GM15510 (cell line): ENCODE results near the gene UROD.
A peak's percentile ranks its signal among the peaks of the same experiment; 100 is the strongest.

Experiments used
- POLR2A ChIP-seq: IDR thresholded peaks from 3 replicates; pipeline ENCODE4 v1.6.1; 2011; ENCODE audit warnings: borderline replicate concordance; ENCODE audit not compliant: insufficient read length; ENCODE audit errors: extremely low read depth

UROD gene

GRCh38 chr1:45003741-45004140 lies 8.3 kb upstream of the UROD start:
- no peak for TF ChIP-seq POLR2A

DNA sequence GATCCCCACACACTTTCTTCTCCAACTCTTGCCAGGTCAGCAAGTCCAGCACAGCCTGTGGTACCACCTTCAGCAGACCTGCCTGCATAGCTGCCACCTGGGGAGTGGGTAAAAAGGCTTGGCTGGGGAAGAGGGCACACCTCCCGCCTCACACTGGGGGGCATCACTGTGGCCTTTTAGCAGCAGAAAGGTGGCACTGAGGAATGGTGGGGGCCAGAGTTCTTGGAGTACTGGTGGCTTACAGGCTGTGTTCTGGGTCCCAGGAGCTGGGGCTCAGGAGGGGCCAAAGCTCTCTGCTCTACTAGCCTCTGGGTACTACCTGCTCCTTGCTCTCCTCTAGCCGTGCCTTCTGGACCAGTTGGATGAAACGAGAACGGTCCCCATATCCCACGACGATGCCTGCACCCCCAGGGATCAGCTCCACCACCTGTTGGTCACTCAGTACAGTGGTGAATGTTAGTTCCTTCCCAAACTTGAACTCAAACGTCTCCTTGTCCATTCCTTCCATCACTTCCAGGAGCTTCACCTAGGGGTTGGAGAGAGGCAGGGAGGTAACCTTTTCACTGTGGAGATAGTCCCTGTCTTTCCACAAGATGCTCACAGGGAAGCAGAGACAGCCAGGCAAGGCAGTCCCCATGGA lies 7.7 kb upstream of the UROD start:
- no peak for TF ChIP-seq POLR2A

- TF ChIP-seq POLR2A: no peak
Measured at GRCh38 chr1:45005761-45006160, 6.3 kb upstream of the UROD start.

GRCh38 chr1:45007311-45007710 lies 4.7 kb upstream of the UROD start:
- no peak for TF ChIP-seq POLR2A

DNA sequence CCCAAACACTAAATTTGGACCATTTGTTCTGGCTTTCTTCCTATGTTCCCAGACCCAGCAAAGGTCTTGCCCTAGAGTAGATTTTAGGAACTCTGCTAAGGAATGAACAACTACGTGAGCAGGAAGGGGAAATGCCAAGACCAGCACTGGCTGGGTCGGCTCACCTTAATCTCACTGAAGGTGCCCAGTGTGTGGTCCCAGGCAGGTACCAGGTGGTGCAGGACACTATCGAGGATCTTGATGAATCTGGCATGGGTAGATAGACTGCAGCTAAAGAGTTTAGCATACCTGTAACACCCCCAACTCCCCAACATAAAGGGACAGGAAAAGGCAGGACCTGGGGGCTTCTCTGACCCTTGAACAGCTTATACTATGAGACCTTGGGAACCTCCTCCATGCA lies 4.0 kb upstream of the UROD start:
- TF ChIP-seq POLR2A: no peak

GRCh38 chr1:45008516-45008915 lies 3.5 kb upstream of the UROD start:
- no peak for TF ChIP-seq POLR2A

- no peak for TF ChIP-seq POLR2A
Measured at GRCh38 chr1:45009296-45009865, 2.7 kb upstream of the UROD start.

DNA sequence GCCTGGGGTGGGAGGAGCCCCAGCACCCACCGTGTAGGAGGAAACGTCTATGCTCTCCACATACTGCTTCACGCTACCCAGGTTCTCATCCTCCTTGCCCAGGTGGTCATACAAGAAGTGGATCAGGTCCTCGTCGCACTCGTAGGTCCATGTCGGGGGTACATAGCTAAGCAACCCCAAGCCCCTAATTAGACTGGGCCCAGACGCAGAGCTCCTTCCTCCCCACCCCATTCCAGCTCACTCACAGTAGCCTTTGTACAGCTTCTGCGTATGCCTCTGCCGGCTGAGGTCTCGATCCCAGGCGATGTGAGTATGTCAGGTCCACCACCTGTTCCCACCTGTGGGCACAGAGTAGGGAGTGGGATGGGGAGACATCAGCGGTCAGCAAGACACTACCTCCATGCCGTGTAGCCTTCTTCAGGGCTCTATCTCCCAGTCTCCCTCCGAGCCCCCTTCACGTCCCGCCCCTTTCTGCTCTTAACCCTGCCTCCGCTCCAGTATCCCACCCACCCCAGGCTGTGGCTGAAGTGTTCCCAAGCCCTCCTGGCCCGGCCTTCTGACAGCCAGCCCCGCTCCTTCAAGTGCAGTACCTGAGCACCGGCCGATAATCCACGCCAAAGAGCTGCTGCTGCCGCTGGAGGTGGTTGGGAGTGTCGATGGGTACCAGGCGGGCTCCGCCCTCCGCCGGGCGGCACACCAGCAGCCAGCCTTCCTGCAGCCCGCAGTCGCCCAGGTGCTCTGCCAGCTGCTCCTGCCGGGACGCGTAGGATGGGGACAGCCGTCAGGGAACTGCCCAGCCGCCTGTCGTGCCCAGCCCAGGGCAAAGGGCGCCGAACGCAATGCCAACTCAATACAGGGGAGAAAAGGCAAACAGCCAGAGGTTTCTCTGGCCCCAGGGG lies 1.8 kb upstream of the UROD start:
- TF ChIP-seq POLR2A: no peak

GRCh38 chr1:45010855-45011811 lies 921 bp upstream of the UROD start, which contains the start of gene HECTD3:
Gene HECTD3 (minus strand): TSS chr1:45011324. CDS start chr1:45011257, 67 bp downstream.
- TF ChIP-seq POLR2A: peak; percentile 66

GRCh38 chr1:45012639-45013278 lies 705 bp downstream of the UROD start:
- no peak for TF ChIP-seq POLR2A

DNA sequence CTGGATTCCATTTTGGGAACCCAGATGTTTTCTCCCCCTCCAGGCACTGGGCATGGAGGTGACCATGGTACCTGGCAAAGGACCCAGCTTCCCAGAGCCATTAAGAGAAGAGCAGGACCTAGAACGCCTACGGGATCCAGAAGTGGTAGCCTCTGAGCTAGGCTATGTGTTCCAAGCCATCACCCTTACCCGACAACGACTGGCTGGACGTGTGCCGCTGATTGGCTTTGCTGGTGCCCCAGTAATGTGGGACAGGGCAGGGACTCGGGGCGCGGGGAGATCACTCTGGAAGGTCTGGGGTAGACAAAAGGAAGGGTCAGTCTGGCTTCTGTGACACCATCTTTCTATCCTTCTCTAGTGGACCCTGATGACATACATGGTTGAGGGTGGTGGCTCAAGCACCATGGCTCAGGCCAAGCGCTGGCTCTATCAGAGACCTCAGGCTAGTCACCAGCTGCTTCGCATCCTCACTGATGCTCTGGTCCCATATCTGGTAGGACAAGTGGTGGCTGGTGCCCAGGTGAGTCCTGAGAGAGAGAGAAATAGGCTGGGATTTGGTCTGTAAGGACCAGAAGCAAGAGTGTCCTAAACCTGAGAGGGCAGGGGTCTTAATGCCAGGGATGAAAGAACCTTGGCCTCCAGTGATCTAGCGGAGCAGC lies 1.6 kb downstream of the UROD start:
- TF ChIP-seq POLR2A: no peak

DNA sequence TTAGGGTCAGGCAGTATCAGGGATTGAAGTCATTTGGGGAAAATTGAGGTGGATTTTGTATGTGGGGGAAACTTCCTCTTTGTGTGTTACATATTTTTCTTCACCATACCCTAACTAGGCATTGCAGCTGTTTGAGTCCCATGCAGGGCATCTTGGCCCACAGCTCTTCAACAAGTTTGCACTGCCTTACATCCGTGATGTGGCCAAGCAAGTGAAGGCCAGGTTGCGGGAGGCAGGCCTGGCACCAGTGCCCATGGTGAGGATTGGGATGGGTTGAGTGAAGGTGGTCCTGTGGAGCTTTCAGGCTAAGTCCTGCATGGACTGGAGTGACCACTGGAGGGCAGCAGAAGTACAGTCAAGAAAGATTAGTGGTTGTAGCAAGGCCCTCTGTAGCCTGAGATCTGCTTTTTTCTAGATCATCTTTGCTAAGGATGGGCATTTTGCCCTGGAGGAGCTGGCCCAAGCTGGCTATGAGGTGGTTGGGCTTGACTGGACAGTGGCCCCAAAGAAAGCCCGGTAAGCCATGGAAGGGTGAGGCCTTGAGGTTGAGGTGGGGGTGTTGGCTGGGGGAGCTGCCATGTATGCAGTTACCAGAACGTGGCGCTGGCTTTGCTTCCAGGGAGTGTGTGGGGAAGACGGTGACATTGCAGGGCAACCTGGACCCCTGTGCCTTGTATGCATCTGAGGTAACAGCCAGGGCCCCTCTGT lies 2.4 kb downstream of the UROD start:
- no peak for TF ChIP-seq POLR2A

GRCh38 chr1:45015683-45016082 lies 3.6 kb downstream of the UROD start:
- no peak for TF ChIP-seq POLR2A
